CD4-positive, alpha-beta T cell treated with Interleukin-15 for 1 hour (primary cell): ENCODE data around the gene SAMD4A.
A peak's percentile ranks its signal among the peaks of the same experiment; 100 is the strongest.

Experiments used
- DNase-seq: peaks from one replicate; pipeline ENCODE4 v3.0.0-alpha.2; 2020

The SAMD4A gene

DNA sequence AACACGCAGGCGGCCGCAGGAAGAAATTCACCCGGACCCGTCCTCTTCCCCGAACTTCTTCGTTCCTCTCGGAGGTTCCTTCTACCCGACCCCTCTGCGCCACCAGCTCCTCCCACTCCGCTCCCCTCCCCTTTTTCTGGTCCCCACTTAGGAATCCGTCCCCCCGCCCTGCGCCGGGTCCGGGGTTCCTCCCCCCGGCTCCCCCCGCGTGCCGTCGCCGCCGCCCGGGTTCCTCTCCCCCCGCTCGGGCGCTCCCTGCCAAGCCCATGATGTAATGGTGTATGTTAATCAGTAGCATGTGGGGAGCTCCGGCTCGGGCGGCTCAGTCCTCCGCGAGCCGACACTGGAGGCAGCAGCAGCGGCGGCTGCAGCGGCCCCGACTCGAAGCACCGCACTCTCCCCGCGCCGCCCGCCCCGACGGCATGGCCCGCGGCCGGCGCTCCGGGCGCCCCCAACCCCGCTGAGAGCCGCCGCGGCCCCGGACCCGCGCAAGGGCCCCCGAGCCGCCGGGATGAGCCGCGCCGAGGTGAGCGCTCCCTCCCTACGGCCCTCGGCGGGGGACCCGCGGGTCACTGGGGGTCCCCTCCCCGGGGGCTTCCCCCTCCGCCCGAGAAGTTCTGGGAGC lies 1.0 kb upstream of the SAMD4A start:
- peak; percentile 85 for DNase-seq

DNA sequence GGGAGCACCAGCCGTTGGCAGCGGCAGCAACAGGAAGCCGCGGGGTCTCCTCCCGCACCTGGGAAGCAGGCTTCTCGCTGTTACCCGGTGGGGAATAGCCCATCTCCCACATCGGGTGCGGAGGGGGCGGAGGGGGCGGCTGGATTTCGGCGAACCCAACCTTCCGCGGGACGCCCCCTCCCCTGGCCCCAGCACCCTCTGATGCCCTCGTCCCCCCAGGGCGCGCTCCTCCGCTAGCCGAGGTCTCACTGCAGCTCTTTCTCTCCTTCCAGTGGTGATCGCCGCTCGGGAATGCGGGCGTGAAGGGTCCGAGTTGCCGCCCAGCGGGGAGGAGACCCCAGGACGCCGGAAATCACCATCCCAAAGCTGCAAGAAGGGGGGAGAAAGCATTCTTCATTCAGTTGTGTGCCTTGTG lies 303 bp downstream of the SAMD4A start:
- DNase-seq, result no peak

DNA sequence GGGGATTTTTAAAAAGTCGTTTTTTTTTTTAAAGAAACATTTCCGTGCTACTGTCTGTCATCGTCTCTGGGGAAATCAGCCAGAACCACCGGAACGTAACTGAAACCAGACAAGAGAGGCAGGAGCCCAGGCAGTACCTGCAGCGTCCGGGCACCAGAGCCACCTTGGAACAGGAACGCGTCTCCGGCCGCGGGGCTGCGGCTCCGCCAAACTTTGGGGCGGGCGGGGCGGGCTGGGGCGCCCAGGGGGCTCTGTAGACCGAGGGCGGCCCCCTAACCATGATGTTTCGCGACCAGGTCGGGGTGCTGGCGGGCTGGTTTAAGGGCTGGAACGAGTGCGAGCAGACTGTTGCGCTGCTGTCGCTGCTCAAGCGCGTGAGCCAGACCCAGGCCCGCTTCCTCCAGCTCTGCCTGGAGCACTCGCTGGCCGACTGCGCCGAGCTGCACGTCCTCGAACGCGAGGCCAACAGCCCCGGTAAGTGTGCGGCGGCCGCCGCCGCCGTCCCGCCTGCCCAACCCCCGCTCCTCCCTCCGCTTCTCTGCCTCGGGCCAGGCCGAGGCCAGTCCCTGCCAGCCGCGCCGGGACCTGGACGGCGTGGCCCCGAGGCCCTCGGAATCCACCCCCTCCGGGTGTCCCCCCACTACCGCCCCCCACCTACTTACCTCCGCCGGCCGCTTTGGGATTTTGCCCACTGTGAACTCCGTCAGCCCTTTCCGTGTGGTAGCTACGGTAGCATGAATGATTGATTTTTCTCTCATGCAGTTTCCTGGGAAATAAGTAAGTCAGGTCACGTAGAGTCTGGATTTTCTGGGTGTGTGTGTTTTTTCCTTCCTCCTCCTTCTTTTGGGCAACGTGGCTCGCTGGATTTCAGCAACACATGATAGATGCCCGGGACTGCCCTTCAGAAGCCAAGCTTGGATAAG lies 972 bp downstream of the SAMD4A start:
- peak; percentile 48 for DNase-seq

DNA sequence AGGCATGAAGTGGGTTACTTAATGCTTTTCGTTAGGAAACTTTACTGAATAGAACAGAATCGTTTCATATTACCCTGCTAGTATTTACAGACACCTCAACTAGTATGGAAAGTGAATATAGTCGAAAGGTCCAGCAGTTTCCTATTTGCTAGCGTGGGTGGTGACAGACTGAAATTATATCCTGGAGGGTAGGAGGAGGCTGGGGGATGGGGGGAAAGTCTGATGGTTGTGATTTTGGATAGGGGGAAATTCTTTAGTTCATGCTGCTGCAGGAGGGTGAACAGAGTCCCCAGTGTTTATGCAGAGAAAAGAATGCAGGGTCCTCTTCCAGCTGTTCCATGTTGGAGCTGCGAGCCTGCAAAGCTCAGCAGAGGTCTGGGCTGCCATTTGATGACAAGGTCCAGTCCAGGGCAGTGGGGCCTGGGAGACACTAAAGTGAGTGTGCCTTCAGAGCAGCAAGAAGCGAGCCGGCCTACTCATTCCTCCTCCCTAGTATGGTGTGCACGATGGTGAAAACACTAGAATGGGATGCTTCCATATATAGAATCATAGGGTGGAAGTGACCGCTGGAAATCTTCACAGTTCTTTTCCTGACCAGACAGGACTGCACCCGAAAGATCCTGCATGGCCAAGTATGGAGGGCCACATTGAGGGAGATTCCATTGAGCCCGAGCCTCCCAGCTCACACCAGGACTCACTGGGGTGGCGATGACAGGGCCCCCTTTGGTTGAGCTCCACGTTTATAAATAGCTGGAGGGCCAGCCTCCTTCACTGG lies 2.1 kb downstream of the SAMD4A start:
- no peak for DNase-seq

DNA sequence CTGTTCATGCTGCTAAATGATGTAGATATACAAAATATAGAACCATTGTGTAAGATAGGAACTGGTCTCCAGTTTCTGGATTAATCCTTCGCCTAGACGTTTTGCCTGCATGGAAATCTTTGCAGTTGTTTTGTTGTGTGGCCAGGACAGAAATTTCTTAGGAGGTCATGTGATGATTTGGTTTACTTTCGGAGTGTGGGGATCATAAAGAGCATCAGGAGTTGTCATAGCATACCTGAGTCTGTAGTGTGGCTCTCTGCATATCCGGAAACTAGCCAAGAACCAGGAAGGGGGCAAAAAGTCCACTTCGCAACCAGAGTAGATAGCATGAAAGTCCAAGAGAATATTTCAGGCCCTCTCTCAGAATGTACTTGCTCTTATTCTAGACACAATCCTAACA lies 3.1 kb downstream of the SAMD4A start:
- DNase-seq, result no peak

DNA sequence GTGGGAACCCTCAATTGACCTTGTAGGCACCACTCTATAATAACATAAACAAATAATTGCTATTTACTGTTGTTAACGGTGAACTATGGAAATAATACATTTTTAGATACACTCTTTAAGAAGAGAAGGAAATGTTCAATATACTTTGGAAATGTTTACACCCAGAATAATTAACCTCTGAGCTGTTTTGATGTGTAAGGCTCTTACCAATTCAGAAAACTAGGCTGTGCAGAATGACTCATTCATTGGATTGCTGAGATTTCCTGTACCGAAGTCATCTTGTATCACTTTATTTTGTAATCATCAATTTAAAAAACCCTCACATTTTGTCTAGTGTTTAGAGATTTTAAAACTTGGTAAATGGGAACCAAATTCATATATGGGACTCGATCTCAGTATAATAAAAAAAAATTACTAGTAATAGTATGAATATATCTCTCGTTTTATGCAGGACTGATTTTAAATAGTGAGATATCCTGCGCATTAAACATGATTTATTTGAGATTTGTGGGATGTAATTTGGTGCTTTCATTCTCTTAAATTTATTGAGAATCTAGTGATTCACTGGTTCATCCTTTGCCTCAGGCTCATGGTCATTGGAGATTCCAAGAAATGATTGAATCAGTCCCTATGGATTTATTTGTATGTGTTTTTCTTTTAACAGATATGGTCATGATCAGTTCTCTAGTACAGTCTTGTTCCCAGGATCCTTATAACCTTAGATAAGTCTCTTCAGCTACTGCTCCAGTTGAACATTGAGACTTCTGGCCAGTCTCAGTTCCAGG lies 3.9 kb downstream of the SAMD4A start:
- no peak for DNase-seq

DNA sequence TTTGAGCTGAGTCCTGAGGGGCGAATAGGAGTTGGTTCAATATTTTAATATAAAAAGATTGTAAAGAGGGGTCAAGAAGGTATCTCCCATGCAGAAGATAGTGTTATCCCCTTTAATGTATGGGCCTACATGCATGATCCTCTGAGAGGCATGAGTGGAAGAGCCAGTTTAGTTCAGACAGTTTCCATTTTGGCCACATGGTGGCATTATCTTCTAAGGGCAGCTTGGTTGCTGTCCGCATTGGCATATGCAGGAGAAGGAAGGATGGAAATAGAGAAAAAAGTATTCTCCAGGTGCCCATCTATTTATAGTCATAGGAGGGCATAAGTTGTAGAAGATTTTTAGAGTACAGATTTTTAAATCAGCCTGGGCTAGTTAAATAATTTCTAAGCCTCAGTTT lies 5.4 kb downstream of the SAMD4A start:
- DNase-seq, result no peak

DNA sequence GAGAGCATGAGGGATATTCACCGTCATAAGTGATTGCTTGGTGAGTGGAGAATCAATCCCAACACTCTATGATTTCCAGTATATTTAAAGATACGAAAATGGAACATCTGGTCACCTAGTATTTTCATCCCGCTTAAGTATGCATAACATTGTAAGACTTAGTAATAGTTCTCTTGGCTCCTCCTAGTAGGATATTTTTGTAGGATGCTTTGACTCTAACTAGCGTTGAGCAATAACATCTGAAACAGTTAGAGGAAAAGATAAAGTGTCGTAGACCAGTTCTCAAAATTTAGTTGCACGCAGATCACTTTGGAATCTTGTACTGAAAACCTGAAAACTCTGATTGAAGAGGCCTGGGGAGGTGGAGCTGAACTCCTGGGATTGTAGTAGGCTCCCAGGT lies 7.6 kb downstream of the SAMD4A start:
- DNase-seq, result no peak

DNA sequence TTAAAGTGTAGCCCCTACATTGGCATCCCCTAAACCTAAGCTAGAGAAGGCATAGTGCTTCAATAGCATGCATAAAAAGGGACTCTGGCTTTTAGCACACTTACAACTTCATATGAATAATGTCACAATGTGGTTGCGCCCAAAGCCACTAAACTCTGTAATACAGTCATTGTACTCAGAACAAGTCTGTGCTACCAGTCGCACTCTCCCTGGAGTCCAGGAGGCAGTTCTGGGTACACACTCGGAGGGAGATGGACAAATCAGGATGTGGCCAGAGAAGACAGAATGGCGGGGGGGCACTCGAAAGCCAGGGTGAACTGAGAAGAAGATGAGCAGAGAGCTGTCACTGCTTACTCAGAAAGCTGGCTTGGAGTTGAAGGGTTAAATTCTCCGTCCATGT lies 10.6 kb downstream of the SAMD4A start:
- no peak for DNase-seq

DNA sequence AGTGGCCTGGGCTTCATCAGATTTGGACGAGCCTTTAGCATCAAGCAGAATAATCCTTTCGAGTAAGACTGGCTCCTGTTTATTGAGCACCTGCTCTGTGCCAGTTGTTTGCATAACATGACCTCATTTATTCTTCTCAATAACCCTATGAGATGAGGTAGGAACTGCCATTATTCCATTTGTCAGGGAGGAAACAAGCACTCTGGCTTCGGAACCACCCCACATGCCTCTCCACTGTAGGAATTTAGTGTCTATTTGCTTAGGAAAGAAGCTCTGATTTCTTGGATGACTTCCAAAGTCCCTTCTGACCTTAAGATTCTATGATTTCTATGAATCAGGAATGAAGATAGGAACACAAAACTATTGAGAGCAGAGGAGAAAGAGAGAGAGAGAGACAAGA lies 11.0 kb downstream of the SAMD4A start:
- DNase-seq, result no peak

DNA sequence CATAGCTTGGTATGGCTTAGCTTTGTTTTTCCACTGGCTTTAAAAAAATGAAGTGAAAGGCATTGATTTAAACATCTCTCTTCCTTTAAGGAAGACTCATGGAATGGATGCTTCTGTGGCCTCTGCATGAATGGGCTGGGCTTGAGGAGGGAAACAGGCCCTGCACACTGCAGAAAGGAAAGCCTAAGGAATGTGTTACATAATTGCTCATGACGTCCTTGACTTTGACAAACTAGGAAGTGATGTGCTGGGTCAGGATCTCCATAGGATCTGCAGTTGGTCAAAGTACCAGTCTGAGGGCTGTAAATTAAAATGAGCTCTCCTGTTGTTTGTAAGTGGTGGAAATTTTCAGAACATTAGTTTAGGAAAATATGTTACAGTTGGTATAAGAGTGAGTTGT lies 12.7 kb downstream of the SAMD4A start:
- no peak for DNase-seq

DNA sequence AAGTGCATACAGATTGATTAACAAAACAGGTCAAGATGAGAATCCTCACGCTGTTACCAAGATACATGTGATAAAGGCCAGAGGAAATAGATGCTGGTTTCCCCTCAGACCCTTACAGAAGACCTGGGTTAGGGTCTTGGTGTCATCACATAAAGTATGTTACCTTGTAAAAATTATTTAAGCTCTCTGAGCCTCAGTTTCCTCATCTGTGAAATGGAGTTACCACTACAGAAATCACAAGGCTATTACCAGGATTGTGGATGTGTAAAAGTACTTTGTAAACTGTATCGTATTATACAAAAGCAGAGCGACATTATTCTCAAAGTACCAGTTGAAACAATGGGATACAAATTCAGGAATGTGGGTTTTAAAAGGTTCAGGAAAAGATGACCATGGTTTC lies 14.0 kb downstream of the SAMD4A start:
- no peak for DNase-seq

DNA sequence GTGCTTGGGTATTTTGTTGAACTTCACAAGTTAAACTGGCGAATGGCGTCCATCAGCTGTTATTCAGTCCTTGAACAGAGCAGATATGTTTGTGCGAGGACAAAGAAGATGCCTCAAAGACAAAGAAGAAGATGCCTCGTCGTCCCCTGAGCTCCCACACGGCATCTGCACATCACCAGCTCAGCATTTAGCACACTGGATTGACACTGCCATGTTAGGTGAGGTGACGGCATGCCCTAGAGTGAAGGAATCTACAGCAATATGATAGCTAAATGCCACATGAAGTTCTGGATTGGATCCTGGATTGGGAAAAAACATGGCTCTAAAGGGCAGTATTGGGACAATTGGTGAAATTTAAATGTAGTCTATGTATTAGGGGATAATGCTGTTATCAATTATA lies 15.4 kb downstream of the SAMD4A start:
- no peak for DNase-seq

DNA sequence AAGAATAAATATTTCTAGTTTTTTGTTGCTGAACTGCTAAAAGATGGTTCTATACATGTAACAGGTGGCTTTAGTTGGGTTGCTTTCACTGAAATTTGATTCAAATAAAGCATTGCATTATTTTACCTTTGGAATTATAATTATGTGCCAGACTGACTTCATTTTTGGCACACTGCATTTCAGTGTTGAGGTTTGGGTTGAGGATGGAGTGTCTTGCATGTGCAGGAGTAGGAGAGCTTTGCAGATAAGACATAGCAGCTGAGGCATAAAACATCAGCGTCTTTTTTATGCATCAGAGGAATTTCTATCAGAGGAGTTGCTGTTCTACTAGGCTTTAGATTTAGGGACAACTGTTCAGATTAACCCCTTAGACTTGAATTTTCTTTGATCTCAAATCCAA lies 17.2 kb downstream of the SAMD4A start:
- DNase-seq, result no peak

DNA sequence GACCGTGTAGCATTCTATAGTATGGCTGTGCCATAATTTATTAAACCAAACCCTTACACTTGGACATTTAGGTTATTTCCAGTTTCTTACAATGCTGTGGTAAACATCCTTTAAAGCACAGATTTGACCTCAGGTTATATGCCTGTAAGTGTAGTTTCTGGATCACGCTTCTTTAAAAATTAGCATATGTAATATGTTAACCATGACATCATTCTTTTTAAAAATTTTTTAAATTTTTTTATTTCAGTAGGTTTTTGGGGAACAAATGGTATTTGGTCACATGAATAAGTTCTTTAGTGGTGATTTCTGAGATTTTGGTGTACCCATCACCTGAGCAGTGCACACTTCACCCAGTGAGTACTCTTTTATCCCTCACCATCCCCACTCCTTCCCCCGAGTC lies 18.3 kb downstream of the SAMD4A start:
- no peak for DNase-seq

DNA sequence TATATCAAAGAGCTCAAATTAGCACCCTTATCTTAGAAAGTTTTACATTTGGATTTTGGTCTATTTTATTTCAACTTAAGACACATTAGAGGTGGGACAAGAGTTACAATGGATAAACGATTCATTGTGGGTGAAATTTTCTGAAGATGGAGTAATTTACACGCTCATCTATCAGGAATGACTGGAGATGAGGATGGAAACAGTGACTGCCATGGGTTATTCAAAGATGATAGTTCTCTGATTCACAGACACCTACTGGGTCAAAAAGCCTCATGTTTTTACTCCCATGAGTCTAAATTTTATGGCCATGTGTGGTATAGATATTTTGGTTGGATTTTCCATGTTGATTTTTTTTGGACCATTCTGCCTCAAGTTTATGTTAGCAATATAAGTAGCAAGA lies 22.1 kb downstream of the SAMD4A start:
- DNase-seq, result no peak

DNA sequence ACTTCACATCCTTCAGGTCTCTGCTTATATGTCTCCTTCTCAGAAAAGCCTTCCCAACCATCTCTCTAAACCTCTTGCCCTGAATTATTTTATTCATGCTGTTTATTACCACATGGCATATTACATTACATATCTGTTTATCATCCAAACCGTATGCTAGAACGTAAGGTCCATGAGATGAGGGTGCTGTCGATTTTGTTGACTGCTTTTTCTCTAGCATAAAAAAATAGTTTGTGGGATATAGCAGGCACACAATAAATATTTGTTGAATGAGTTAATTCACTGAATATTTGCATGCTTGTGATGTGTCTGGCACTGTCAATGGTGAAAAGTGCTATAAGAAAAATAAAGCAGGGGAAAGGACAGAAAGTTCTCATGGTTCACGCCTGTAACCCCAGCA lies 22.9 kb downstream of the SAMD4A start:
- no peak for DNase-seq

DNA sequence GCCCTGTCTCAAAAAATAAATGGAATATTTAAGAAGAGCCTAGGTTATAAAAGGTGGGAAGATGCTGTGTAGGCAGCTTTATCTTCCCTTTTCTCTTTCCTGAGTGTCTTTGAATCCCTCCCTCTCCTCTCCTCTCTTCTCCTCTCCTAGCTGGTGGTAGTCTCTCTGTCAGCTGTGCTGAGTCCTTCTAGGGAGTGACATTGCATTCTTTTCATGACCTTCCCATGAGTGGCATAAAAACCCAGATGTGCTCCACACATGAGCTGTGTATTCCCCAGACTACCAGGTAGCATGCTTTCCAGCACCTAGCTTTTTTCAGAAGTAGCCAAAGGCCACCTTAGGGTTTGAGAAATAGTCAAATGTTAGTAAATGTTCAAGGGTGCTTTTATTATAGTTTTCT lies 23.6 kb downstream of the SAMD4A start:
- no peak for DNase-seq

DNA sequence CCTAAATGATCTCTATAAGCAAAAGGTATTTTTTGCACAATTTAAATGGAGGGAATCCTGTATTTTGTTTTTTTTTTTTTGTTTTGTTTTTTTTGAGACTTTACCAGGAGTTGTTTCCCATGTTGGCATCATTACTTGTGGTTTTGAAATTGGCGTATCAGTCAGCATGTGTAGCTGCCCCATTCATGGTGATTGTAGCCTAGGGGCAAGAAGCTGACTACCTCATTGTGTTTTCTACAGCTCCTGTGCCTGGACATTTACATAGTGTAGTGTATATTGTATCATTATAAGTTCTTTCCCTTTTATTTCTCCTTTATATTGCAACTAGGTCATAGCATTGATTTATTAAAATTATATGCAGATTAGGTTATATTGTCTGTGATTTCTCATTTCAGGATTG lies 24.5 kb downstream of the SAMD4A start:
- DNase-seq, result no peak

DNA sequence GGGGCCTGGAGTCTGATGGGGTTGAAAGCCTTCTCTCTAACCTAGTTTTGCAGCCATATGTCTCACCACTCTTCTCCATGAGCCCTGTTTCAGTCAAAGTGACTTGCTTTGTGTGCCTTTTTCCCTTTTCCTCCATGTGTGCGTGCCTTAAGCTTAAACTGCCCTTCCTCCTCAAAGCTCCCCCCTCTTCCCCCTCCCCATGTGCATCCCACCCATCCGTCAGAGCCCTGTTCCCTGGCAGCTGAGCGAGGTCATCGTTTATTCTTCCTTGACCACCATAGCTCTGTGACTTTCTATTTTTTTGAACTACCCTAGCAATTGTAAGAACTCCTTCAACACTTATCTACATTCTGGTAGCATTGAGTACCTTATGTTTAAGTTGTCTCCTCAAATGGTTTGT lies 24.9 kb downstream of the SAMD4A start:
- DNase-seq, result no peak

DNA sequence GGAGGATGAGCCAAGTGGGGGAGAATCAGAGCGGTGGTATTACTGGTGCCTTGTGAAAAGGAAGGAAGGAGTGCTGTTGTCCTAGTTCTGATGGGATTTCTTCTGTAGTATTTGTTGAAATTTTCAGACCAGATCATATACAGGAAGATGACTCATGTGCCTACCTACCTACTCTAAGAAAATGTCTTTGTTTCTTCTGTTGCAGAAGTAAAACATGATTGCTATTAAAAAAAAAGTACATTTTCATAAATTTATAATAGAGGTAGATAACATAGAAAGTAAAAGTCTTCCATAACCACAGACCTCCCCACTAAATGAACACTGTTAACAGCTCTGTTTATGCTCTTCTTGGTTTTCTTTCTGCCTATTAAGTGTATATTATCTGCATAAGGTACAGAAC lies 26.9 kb downstream of the SAMD4A start:
- no peak for DNase-seq

DNA sequence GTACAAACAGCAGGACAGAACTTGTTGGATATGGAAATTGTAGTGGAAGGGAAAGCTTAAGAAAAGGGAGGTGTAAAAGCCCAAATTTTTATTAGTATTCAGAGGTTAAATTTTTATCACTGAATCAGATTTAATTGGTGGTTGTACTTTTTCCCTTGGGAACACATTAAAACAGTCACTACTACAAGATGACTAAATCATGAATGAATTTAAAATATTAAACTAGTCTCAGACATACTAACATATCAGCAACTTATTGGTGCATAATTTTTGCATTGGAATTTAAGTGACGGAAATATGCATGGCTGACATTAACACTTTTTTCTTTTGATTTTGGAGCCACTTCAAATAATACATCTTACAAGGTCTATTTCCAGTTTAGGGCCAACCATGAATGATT lies 27.6 kb downstream of the SAMD4A start:
- DNase-seq, result no peak

DNA sequence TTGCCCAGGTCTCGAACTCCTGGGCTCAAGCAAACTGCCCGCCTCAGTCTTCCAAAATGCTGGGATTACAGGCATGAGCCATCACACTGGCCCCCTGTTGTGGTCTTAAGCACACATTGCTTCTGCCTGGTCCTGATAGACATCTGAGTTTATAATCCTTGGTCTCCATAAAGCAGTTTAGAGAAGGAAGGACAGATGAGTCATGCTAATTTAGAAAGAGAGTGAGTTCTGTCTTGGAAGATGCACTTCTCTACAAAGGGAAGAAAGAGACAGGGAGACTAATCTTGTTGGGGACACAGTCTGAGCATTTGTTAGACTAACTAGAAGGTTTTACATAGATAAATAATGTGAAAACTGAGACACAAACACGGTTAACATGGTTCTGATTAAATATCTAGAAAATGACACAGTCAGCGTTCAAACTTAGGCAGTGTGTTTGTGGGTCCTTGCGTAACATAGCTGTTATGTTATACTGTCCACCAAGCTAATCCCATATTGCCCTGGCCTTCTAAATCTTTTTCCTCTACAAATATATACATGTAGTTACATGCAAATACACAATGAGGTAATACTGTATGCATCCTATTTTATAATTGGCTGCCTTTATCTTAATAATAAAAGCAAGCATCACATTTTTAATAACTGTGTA lies 31.0 kb downstream of the SAMD4A start:
- no peak for DNase-seq
